HCT116 (cell line): ENCODE measurements around the gene GIMAP6. TPM values are rescaled to one million over a fixed set of nuclear protein-coding genes. Genes with fewer than 3 reads are reported as not detected.

ENCODE experiments used
- ATAC-seq: fragments of 200-7000 bp; cut with Tn5 transposase; 2 replicates; pipeline ENCODE4 v1.9.1; 2020; ENCODE audit warnings: mild to moderate bottlenecking, moderate library complexity
- BruUV-seq: library from RNA; stranded (reverse); fragments of 400-500 nt; replicated peaks from 2 replicates; lab custom pipeline; 2021; lab: Mats Ljungman, UMichigan
- CTCF ChIA-PET: fragments of 300-600 bp; sonication (Branson Sonifier 250); formaldehyde crosslinking; loops from one replicate; lab custom pipeline; 2021; ENCODE audit warnings: antibody characterized with exemption; lab: Charles Lee
- POLR2A ChIA-PET: fragments of 300-600, 350-600 bp; sonication (Branson Sonifier 250); formaldehyde crosslinking; loops from one replicate; lab custom pipeline; 2021; ENCODE audit warnings: antibody characterized with exemption; lab: Charles Lee
- RAD21 ChIA-PET, 2 experiments: fragments of 300-600 bp; sonication (Branson Sonifier 250); formaldehyde crosslinking; loops; one replicate each; lab custom pipeline; 2023; ENCODE audit warnings: low total read pairs in 2 of 2; ENCODE audit not compliant: uncharacterized antibody in 2 of 2, unreplicated experiment in 2 of 2, low non-redundant PET in 1 of 2; lab: Charles Lee
- DNase-seq: peaks from one replicate; pipeline ENCODE4 v3.0.0-alpha.2; 2010; ENCODE audit warnings: low read depth, low spot score
- H2AFZ ChIP-seq: fragments of 200-600 bp; shearing (Covaris generic), sonication (generic); 2 replicates; pipeline ENCODE4 v1.6.1; 2017; ENCODE audit warnings: low read depth, mixed run types, mixed read lengths, antibody characterized with exemption, low read length; ENCODE audit not compliant: poor library complexity, severe bottlenecking
- H3K27ac ChIP-seq: 2 replicates; pipeline ENCODE4 v1.5.1; 2012; ENCODE audit warnings: low read depth, low read length
- H3K27me3 ChIP-seq: fragments of 200-600 bp; sonication (generic); 2 replicates; pipeline ENCODE4 v1.6.1; 2016; ENCODE audit warnings: mixed run types, low read length, mixed read lengths; ENCODE audit not compliant: insufficient read depth
- H3K36me3 ChIP-seq, 2 experiments: fragments of 200-500 bp in 1 of 2; fragments of 200-600 bp in 1 of 2; sonication (Bioruptor generic) in 1 of 2; sonication (generic) in 1 of 2; 2 replicates each; pipeline versions ENCODE4 v1.5.1 to v1.6.1; 2014 to 2016; ENCODE audit warnings: low read length in 2 of 2, inconsistent platforms in 1 of 2, mixed read lengths in 1 of 2, mixed run types in 1 of 2; ENCODE audit not compliant: insufficient read depth in 2 of 2, control insufficient read depth in 1 of 2
- H3K4me1 ChIP-seq, 2 experiments: fragments of 200-600 bp in 1 of 2; sonication (generic) in 1 of 2; 2 replicates each; pipeline versions ENCODE4 v1.5.1 to v1.6.1; 2012 to 2017; ENCODE audit warnings: low read length in 2 of 2, inconsistent platforms in 1 of 2, mild to moderate bottlenecking in 1 of 2, mixed read lengths in 1 of 2, mixed run types in 1 of 2, moderate library complexity in 1 of 2; ENCODE audit not compliant: insufficient read depth in 2 of 2, control insufficient read depth in 1 of 2
- H3K4me2 ChIP-seq: fragments of 200-600 bp; sonication (generic); 2 replicates; pipeline ENCODE4 v1.6.1; 2017; ENCODE audit warnings: mixed run types, low read length, mixed read lengths
- H3K4me3 ChIP-seq, 2 experiments: fragments of 200-600 bp in 1 of 2; sonication (generic) in 1 of 2; replicated peaks in 1 of 2; 2 replicates each; pipeline ENCODE4 v1.5.1; 2011 to 2016; ENCODE audit warnings: low read length in 2 of 2, control low read depth in 1 of 2, low read depth in 1 of 2, mild to moderate bottlenecking in 1 of 2, mixed read lengths in 1 of 2, mixed run types in 1 of 2
- H3K79me2 ChIP-seq: fragments of 200-600 bp; sonication (generic); 2 replicates; pipeline ENCODE4 v1.6.1; 2017; ENCODE audit warnings: mild to moderate bottlenecking, mixed run types, low read length, moderate library complexity, mixed read lengths; ENCODE audit not compliant: insufficient read depth
- H3K9ac ChIP-seq: fragments of 200-600 bp; sonication (generic); 2 replicates; pipeline ENCODE4 v1.6.1; 2016; ENCODE audit warnings: low read length, mixed read lengths
- H3K9me2 ChIP-seq: fragments of 200-600 bp; sonication (generic), shearing (Covaris generic); 2 replicates; pipeline ENCODE4 v1.6.1; 2017; ENCODE audit warnings: mixed run types, mild to moderate bottlenecking, moderate library complexity; ENCODE audit not compliant: insufficient read depth
- H3K9me3 ChIP-seq, 2 experiments: fragments of 200-500 bp in 1 of 2; fragments of 200-600 bp in 1 of 2; sonication (Bioruptor generic) in 1 of 2; sonication (generic) in 1 of 2; 2 replicates each; pipeline ENCODE4 v1.6.1; 2014 to 2017; ENCODE audit warnings: low read length in 2 of 2, mixed read lengths in 2 of 2, inconsistent platforms in 1 of 2, low read depth in 1 of 2, mild to moderate bottlenecking in 1 of 2, mixed run types in 1 of 2, moderate library complexity in 1 of 2; ENCODE audit not compliant: control insufficient read depth in 1 of 2, insufficient read depth in 1 of 2
- H4K20me1 ChIP-seq: fragments of 200-600 bp; sonication (generic), shearing (Covaris generic); 2 replicates; pipeline ENCODE4 v1.6.1; 2017; ENCODE audit warnings: mixed run types, mild to moderate bottlenecking, moderate library complexity; ENCODE audit not compliant: insufficient read depth
- ATF3 ChIP-seq: IDR thresholded peaks from 2 replicates; pipeline ENCODE4 v1.6.1; 2012
- CBX3 ChIP-seq: IDR thresholded peaks from 2 replicates; pipeline ENCODE4 v1.6.1; 2012; ENCODE audit warnings: low read depth
- EGR1 ChIP-seq: IDR thresholded peaks from 2 replicates; pipeline ENCODE4 v1.6.1; 2012; ENCODE audit warnings: low read depth
- ELF1 ChIP-seq: IDR thresholded peaks from 2 replicates; pipeline ENCODE4 v1.6.1; 2012; ENCODE audit warnings: low read depth, borderline replicate concordance
- EZH2phosphoT487 ChIP-seq: fragments of 200-600 bp; IDR thresholded peaks from 2 replicates; pipeline ENCODE4 v1.6.1; 2018; ENCODE audit warnings: antibody characterized with exemption, borderline replicate concordance
- FOSL1 ChIP-seq: IDR thresholded peaks from 2 replicates; pipeline ENCODE4 v1.6.1; 2012; ENCODE audit warnings: low read depth
- JUND ChIP-seq: IDR thresholded peaks from 2 replicates; pipeline ENCODE4 v1.6.1; 2012
- POLR2A ChIP-seq: IDR thresholded peaks from 2 replicates; pipeline ENCODE4 v1.7.0; 2011; ENCODE audit warnings: borderline replicate concordance; ENCODE audit not compliant: insufficient read depth, insufficient read length; ENCODE audit errors: extremely low read depth
- POLR2AphosphoS5 ChIP-seq: IDR thresholded peaks from 2 replicates; pipeline ENCODE4 v1.6.1; 2011; ENCODE audit warnings: mild to moderate bottlenecking, low read depth, low read length, moderate library complexity
- REST ChIP-seq: IDR thresholded peaks from 2 replicates; pipeline ENCODE4 v1.6.1; 2012; ENCODE audit warnings: low read depth
- SIN3A ChIP-seq: IDR thresholded peaks from 2 replicates; pipeline ENCODE4 v1.6.1; 2012; ENCODE audit warnings: low read depth
- SP1 ChIP-seq: IDR thresholded peaks from 2 replicates; pipeline ENCODE4 v1.6.1; 2012; ENCODE audit warnings: low read depth
- TCF7L2 ChIP-seq: IDR thresholded peaks from 2 replicates; pipeline ENCODE4 v1.7.0; 2011; ENCODE audit warnings: borderline replicate concordance, inconsistent platforms; ENCODE audit not compliant: insufficient read depth, insufficient read length; ENCODE audit errors: extremely low read depth
- YY1 ChIP-seq: IDR thresholded peaks from 2 replicates; pipeline ENCODE4 v1.6.1; 2011; ENCODE audit warnings: low read length, low read depth, moderate library complexity, mild to moderate bottlenecking; ENCODE audit not compliant: insufficient replicate concordance; ENCODE audit errors: extremely low read depth
- ZBTB33 ChIP-seq: IDR thresholded peaks from 2 replicates; pipeline ENCODE4 v1.6.1; 2011; ENCODE audit warnings: mild to moderate bottlenecking, low read length, moderate library complexity; ENCODE audit not compliant: insufficient replicate concordance; ENCODE audit errors: extremely low read depth
- ZFX ChIP-seq: fragments of 450-650 bp; IDR thresholded peaks from 2 replicates; pipeline ENCODE4 v1.6.1; 2017
- ZNF274 ChIP-seq: fragments of 200-500 bp; sonication (Bioruptor generic); IDR thresholded peaks from 2 replicates; pipeline ENCODE4 v1.6.1; 2014; ENCODE audit warnings: mild to moderate bottlenecking, low read depth, low read length, inconsistent platforms
- intact Hi-C: fragments of 100-400 bp; cut with micrococcal nuclease; formaldehyde crosslinking; loops from 2 replicates; pipeline ENCODE4 v1.10.0; 2022
- total RNA-seq: library from RNA; stranded (reverse); gene quantifications from one replicate; pipeline ENCODE4 v1.2.1, GENCODE V29; 2021; ENCODE audit not compliant: unreplicated experiment

GIMAP6 gene
- total RNA-seq, 1 experiment from 2014 or later, result 0.12 TPM

- no peak for TF ChIP-seq TCF7L2
- TF ChIP-seq ATF3, result no peak
- TF ChIP-seq FOSL1, result no peak
- TF ChIP-seq SIN3A, result no peak
- TF ChIP-seq ZNF274, result no peak
- TF ChIP-seq ELF1, result no peak
- TF ChIP-seq SP1, result no peak
- TF ChIP-seq EGR1, result no peak
- TF ChIP-seq ZFX, result no peak
- no peak for TF ChIP-seq POLR2AphosphoS5
- no peak for TF ChIP-seq POLR2A
- TF ChIP-seq YY1, result no peak
- no peak for TF ChIP-seq EZH2phosphoT487
- TF ChIP-seq CBX3, result no peak
- TF ChIP-seq REST, result no peak
- no peak for TF ChIP-seq ZBTB33
- TF ChIP-seq JUND, result no peak
- H3K4me3 ChIP-seq, result no peak overlapping the region
- peaks cover 9% of the 10 kb centered on the region; the same call in 1 of the 2 replicates for H3K27me3 ChIP-seq
- no peaks in the 10 kb centered on the region for H3K4me1 ChIP-seq
- H3K9ac ChIP-seq, result no peak overlapping the region
- no peaks in the 10 kb centered on the region for H3K36me3 ChIP-seq
- ChIA-PET POLR2A (no interaction called here), CTCF (no interaction called here), RAD21 (no interaction called here)
- H2AFZ ChIP-seq, result no peak overlapping the region
- H3K9me3 ChIP-seq, result no peaks in the 10 kb centered on the region
- no peaks in the 10 kb centered on the region for H4K20me1 ChIP-seq
- no peak overlapping the region for H3K27ac ChIP-seq
- no peak overlapping the region for H3K4me2 ChIP-seq
- no peaks in the 10 kb centered on the region for H3K9me2 ChIP-seq
- ATAC-seq (no peak), DNase-seq (no peak)
- H3K79me2 ChIP-seq, result no peaks in the 10 kb centered on the region
- intact Hi-C loops, result no loop called here
- no TSS peak for BruUV-seq
These were observed 44.6 kb downstream of the GIMAP6 start for GRCh38 chr7:150587551-150587950.
